Measurements from ENCODE around the gene SUPT3H. TPM values are rescaled to one million over a fixed set of nuclear protein-coding genes. Genes with fewer than 3 reads are reported as not detected.

The SUPT3H gene
- total and polyA plus RNA-seq, 2 of the 8 experiments (the other 6 are each of a cell fraction or from before 2014, with no cell fraction given): 18.8 to 23.0 TPM

DNA sequence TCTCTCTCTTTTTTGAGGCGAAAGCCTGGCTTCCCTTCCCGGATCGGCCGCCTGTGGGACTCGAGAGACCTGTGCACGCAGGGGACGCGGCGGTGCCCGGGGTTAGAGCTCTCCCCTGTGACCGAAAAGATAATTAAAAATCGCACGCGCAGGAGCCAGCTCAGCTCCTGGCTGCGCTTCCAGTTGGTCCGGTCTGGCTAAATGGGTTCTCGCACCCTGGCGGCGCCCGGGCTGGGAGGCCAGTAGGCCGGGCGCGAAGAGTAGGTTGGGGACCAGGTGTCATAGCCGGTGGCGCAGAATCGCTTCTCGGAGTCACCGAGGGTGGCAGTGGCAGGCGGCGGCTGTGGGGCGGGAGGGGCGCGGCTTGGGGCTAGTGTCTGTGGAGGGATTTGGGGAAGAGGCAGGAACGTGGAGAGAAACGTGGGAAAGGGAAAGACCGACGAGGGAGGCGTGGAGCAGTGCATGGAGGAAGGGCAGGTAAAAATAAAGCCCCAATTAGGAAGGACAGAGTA lies 41.9 kb upstream of the SUPT3H start:
- Histone ChIP-seq H3K27me3 (replicated peaks in 1 of 4; ENCODE audit: control insufficient read depth in 3 of 4, extremely low read depth in 1 of 4, insufficient read depth in 3 of 4, low read length in 3 of 4) (peaks cover 26 to 66% (median 56%) of the 10 kb centered on the region in 4 experiments), H2AFZ (ENCODE audit: low read length) (no peak overlapping the region), H3K4ac (replicated peaks; ENCODE audit: insufficient read length, low read depth, low read length) (peak overlapping the region; percentile 69), H2BK5ac (ENCODE audit: low read depth, low read length) (no peak overlapping the region; the same call in 1 of the 2 replicates), H3K4me1 (replicated peaks in 1 of 4; ENCODE audit: control insufficient read depth in 3 of 4, insufficient read depth in 4 of 4, low read length in 3 of 4) (peaks cover 0 to 13% (median 6%) of the 10 kb centered on the region in 4 experiments; a peak in 6 of 7 replicates), H3K4me2 (ENCODE audit: insufficient read depth in 1 of 2, low read depth in 2 of 2, low read length in 2 of 2) (peak overlapping the region; percentile 85 to 96), H4K5ac (ENCODE audit: insufficient read length, low read depth, low read length) (no peak overlapping the region), H2BK12ac (ENCODE audit: low read depth, low read length) (no peak overlapping the region; the same call in 1 of the 2 replicates), H2BK15ac (ENCODE audit: low read length) (0 out of 2 replicates have a peak overlapping the region, but pooled peaks have one; percentile 66), H3K4me3 (ENCODE audit: extremely low read depth in 1 of 4, insufficient read depth in 2 of 4, low read depth in 3 of 4, low read length in 4 of 4) (peak overlapping the region; percentile 15 to 82 (median 24); a peak in 5 of 8 replicates), H4K20me1 (replicated peaks in 1 of 2; ENCODE audit: control insufficient read depth in 1 of 2, insufficient read depth in 2 of 2, low read length in 2 of 2) (peaks cover 0 to 2% of the 10 kb centered on the region in 2 experiments), H3K27ac (ENCODE audit: low read depth, low read length) (no peak overlapping the region), H3K79me2 (ENCODE audit: control insufficient read depth in 1 of 2, insufficient read depth in 2 of 2, low read length in 2 of 2) (no peaks in the 10 kb centered on the region), H2BK20ac (ENCODE audit: low read length) (no peak overlapping the region), H3K23me2 (ENCODE audit: low read depth, low read length) (peaks cover 22% of the 10 kb centered on the region), H3K9me3 (ENCODE audit: insufficient read depth in 2 of 2, low read depth in 1 of 2, low read length in 1 of 2) (no peaks in the 10 kb centered on the region), H3K56ac (replicated peaks; ENCODE audit: insufficient read length, low read depth, low read length) (no peak overlapping the region), H3K14ac (ENCODE audit: insufficient read length) (no peak overlapping the region), H4K91ac (replicated peaks; ENCODE audit: insufficient read length, low read length) (no peak overlapping the region), H3K23ac (ENCODE audit: insufficient read length) (no peak overlapping the region), H3K79me1 (ENCODE audit: low read depth, low read length) (no peaks in the 10 kb centered on the region), H3K18ac (ENCODE audit: extremely low read depth, low read length) (no peak overlapping the region), H2BK120ac (replicated peaks; ENCODE audit: low read depth, low read length) (no peak overlapping the region), H4K8ac (ENCODE audit: extremely low read depth, insufficient read depth, low read length) (peak overlapping the region; percentile 31), H3K9ac (replicated peaks in 1 of 4; ENCODE audit: extremely low read depth in 1 of 4, low read depth in 3 of 4, low read length in 3 of 4) (no peak overlapping the region), H2AK5ac (ENCODE audit: low read depth, low read length) (no peak overlapping the region), H3K36me3 (ENCODE audit: control insufficient read depth in 2 of 4, insufficient read depth in 4 of 4, low read length in 3 of 4) (no peaks in the 10 kb centered on the region)
- CTCF ChIA-PET (ENCODE audit: partially characterized antibody): interaction anchor here (0.6 to 2.5 kb wide), 9 partner anchors 44 to 945 kb away, joined by 3 to 8 read pairs (median 3); no protein-coding TSS in a partner anchor
- WGBS, 2 experiments (ENCODE audit: extremely low coverage in 1 of 2, insufficient coverage in 1 of 2, insufficient read length in 1 of 2, insufficient replicate concordance in 2 of 2, low coverage in 1 of 2, low lambda C conversion rate in 2 of 2, missing lambda C conversion rate in 1 of 2): 5% methylated on average over 28 of the region's 38 CpGs; no CpG with 5 or more reads in 1 of the 2 experiments
- DNase-seq (ENCODE audit: low read depth in 1 of 2, low spot score in 2 of 2) (peak in 1 of 2 experiments; percentile 76), FAIRE-seq (no peak)
- POLR2A ChIA-PET (ENCODE audit: partially characterized antibody): interaction anchor here (0.7 to 1.4 kb wide), 2 partner anchors 42 to 68 kb away, joined by 3 to 5 read pairs; partner anchors contain the start of gene SUPT3H
- TF ChIP-seq SRF (IDR thresholded peaks at IDR 0.05; ENCODE audit: low read depth, low read length) (no peak), TBP (IDR thresholded peaks at IDR 0.05; ENCODE audit: low read depth, low read length) (peak; percentile 87), KDM1A (IDR thresholded peaks at IDR 0.05; ENCODE audit: borderline replicate concordance, low read length) (no peak), RAD21 (IDR thresholded peaks at IDR 0.05 in 1 of 2, conservative IDR thresholded peaks at IDR 0.05 in 1 of 2; ENCODE audit: low read depth in 2 of 2, low read length in 2 of 2) (peak; percentile 65 to 76), SIX5 (IDR thresholded peaks at IDR 0.05; ENCODE audit: low read depth, low read length) (no peak), BCL11A (IDR thresholded peaks at IDR 0.05; ENCODE audit: low read depth in 2 of 2, low read length in 2 of 2) (no peak), ZNF274 (IDR thresholded peaks at IDR 0.05; ENCODE audit: borderline replicate concordance, extremely low read depth, low read length) (no peak)
- TF ChIP-seq, protein P1, sequence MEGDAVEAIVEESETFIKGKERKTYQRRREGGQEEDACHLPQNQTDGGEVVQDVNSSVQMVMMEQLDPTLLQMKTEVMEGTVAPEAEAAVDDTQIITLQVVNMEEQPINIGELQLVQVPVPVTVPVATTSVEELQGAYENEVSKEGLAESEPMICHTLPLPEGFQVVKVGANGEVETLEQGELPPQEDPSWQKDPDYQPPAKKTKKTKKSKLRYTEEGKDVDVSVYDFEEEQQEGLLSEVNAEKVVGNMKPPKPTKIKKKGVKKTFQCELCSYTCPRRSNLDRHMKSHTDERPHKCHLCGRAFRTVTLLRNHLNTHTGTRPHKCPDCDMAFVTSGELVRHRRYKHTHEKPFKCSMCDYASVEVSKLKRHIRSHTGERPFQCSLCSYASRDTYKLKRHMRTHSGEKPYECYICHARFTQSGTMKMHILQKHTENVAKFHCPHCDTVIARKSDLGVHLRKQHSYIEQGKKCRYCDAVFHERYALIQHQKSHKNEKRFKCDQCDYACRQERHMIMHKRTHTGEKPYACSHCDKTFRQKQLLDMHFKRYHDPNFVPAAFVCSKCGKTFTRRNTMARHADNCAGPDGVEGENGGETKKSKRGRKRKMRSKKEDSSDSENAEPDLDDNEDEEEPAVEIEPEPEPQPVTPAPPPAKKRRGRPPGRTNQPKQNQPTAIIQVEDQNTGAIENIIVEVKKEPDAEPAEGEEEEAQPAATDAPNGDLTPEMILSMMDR (IDR thresholded peaks at IDR 0.05; ENCODE audit: control extremely low read depth in 1 of 3, insufficient read depth in 1 of 3, low read depth in 1 of 3, low read length in 3 of 3): peak in 2 of 3 experiments; percentile 34 to 64; a peak in 3 of 4 replicates
- TF ChIP-seq, protein P2, sequence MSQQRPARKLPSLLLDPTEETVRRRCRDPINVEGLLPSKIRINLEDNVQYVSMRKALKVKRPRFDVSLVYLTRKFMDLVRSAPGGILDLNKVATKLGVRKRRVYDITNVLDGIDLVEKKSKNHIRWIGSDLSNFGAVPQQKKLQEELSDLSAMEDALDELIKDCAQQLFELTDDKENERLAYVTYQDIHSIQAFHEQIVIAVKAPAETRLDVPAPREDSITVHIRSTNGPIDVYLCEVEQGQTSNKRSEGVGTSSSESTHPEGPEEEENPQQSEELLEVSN (IDR thresholded peaks at IDR 0.05): peak; percentile 28; the same call in 1 of the 2 replicates
